T follicular helper cell (primary cell): ENCODE results near the gene MICALL2.

ENCODE experiments used
- DNase-seq: peaks from one replicate; pipeline ENCODE4 v3.0.0-alpha.2; 2020; ENCODE audit warnings: low read depth

Gene MICALL2

DNA sequence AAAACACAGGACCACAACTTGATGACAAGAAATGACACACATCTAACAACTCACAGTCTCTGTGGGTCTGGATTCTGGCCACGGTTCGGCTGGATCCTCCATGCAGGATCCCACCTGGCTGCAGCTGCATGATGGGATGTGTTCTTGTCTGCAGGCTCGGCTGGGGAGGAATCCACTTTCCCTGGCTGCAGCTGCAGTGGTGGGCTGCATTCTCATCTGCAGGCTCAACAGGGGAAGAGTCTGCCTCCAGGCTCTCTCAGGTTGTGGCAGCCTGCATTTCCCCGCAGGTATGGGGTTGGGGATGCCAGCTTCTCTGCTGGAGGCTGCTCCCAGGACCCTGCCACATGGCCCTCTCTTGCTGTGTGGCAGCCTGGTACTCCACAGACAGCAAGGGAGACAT lies 64.9 kb downstream of the MICALL2 start:
- DNase-seq: no peak

GRCh38 chr7:1393421-1393820 lies 65.8 kb downstream of the MICALL2 start:
- DNase-seq: no peak

DNA sequence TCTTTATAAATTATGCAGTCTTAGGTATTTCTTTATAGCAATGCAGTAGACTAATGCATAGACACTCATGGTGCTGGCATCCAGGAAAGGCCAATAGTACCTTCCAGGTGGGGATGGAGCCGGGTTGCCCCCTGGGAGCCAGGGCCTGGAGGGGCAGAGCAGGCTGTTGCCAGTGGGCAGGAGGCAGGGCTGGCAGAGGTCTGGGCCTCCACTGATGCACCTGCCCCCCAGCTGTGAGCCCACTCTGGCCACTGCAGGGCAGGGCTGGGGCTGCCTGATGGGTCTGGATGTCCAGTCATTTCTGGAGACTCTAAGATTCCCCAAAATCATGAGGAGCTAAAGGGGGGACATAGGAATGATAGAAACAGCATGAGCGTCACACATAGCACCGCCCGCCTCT lies 66.7 kb downstream of the MICALL2 start:
- no peak for DNase-seq

DNA sequence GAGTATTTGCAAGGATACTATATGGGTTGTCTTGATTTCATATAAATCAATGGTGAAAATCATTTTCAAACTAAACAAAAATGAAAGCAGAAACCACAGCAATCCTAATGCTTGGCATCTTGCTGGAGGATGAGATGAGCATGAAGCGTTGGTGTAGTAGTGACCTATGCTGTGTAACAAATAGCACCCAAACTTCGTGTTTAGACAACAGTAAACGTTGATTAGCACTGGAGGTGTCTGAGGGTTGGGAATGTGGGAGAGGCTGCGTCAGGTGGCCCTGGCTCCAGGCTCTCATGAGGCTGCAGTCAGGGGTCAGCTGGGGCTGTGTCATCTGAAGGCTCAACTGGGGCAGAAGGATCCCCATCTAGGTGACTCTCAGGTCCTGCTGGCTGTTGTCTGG lies 67.8 kb downstream of the MICALL2 start:
- no peak for DNase-seq

DNA sequence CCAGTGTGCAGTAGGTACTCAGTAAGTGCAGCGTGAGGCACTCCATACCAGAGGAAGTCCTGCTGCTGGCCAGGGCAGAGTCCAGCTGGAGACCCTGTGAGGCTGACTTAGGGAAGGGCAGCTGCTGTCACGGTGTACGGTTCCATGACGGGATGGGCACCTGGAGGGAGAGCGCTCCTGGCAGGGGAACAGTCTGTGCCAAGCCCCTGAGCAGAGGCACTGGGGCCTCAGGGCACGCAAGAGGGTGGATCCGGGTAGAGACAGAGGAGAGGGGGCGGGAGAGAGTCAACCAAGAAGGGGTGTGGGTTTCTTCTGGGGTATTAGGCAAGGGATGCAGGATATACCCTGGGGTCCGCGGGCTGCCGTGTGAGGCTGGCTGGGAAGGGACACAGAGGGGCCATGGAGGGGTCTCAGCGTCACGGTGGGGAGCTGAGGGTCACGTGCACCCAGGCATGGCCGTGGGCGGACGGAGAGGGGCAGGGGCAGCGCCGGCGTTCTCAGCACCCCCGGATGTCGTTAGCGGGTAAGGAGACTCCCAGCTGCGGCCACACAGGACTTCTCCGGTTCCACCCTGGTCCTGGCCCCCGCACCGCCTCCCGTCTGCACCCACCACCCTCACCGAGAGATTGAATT lies 70.5 kb downstream of the MICALL2 start:
- no peak for DNase-seq

- DNase-seq: no peak
These were observed 71.1 kb downstream of the MICALL2 start for GRCh38 chr7:1388021-1388702.

- DNase-seq: no peak
These were observed 72.0 kb downstream of the MICALL2 start for GRCh38 chr7:1387261-1387660.

DNA sequence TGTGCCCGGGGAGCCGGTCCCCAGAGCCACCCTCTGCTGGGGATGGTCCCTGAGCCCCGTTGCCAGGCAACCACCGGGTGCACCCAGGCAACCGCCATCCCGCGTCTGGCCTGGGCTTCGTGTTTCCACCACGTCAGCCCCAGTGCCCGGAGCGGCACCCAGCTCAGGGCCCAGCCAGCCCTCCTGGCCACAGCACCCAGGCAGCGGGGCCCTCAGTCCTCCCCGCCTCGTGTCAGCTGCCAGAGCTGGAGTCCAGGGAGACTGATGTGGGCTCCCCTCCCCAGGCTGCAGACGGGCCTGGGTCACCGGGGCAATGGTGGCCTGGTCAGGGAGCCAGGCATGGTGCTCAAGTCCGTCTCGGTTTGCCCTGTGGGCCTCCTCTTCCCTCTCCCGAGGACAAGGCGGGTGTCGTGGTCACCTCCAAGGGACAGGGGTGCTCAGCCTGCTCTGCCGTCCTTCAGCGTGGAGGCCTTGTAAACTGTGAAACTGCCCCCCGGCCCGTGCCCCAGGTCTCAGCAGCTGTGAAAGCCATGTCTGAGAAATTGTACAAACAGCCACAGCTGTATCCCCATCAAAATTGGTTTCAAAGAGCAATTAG lies 72.5 kb downstream of the MICALL2 start:
- DNase-seq: no peak

DNA sequence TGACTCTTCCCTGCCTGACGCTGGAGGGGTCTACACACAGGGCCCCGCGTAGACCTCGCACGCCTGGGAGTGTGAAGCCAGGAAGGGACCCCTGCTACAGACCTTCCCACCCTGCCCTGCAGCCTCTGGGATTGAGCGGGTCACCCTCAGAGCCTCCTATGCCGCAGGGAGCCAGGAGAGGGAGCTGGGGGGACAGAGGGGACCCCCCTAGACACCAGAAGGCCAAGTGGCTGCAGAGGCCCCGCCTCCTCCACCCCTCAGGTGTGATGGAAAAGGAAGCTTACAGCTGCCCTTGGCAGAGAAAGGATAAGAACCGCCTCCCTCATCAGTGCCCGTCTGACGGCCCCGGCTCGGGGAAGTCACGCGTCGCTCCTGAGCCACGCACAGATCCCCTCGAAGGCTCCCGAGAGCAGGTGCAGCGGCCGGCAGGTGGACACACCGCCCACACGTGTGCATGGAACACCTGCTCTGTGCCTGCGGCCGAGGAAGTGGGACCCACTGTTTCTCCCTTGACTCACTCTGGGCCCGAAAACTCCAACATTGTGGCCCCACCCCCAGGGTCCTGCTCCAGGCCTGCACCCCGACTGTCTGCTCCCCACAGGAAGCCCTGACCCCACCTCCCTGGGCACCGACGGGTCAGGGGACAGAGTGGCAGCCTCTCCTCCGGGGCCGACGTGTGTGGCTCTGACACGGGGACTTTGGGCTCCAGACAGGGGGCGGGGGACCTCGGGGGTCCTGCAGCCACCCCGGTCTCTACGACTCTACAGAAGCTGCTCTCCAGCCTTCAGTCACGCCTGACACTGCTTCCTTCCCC lies 73.3 kb downstream of the MICALL2 start:
- no peak for DNase-seq

DNA sequence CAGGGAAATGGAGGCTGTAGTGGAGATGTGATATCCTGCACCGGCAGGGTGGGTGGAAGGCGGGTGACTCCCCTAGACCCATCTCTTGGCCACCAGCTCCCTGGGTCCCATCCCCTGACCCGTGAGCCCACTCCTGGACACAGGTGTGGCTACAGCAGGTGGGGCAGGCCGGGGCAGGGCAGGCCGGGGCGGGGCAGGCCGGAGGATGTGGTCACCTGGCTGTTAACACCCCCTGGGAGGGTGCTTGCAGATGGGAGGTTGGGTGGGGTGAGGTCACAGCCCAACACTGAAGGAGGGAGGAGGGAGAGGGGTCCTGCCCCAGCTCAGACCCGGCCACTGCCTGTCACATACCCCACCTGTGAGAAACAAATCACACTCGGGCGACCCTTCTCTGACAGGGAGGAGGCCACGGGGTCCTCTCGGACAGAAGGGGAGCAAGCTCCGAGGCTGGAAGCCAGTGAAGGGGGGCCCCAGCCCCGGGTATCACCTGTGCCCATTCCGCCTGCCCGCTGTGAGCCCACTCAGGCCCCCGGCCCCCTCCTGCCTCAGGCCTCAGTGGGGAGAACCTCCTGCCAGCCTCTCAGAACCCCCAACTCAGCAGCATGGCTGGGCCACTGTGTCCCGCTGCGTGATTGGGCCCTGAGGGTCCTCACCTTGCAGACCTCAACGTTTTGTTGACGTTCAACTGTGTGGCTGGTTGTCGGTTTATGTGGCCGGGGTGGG lies 74.0 kb downstream of the MICALL2 start:
- DNase-seq: no peak
